ENCODE results near the gene ACOT12. TPM values are rescaled to one million over a fixed set of nuclear protein-coding genes. Genes with fewer than 3 reads are reported as not detected.

Gene ACOT12
- total and polyA plus RNA-seq, 9 of the 15 experiments (the other 6 are each of a cell fraction or from before 2014, with no cell fraction given), result 0.03 TPM; not detected in 8

- TF ChIP-seq BRD9 (IDR thresholded peaks at IDR 0.05; ENCODE audit: low read depth, partially characterized antibody) (no peak), GATAD2A (IDR thresholded peaks at IDR 0.05) (no peak), YY1 (IDR thresholded peaks at IDR 0.05; ENCODE audit: borderline replicate concordance in 1 of 3, control insufficient read depth in 1 of 3, extremely low read depth in 1 of 3, insufficient read depth in 3 of 3, insufficient read length in 1 of 3, insufficient replicate concordance in 2 of 3, low read depth in 1 of 3, low read length in 2 of 3) (peak in 2 of 3 experiments; percentile 54 to 72), ZBTB43 (CRISPR knock-in tag; IDR thresholded peaks at IDR 0.05) (no peak), SNAPC5 (CRISPR knock-in tag; IDR thresholded peaks at IDR 0.05) (no peak), FOXK2 (conservative IDR thresholded peaks at IDR 0.05 in 1 of 2, IDR thresholded peaks at IDR 0.05 in 1 of 2; ENCODE audit: low read depth in 2 of 2) (peak; percentile 88 to 91), ZEB2 (IDR thresholded peaks at IDR 0.05) (no peak), ZNF830 (CRISPR knock-in tag; IDR thresholded peaks at IDR 0.05) (no peak), NCOA6 (IDR thresholded peaks at IDR 0.05) (no peak), RCOR1 (IDR thresholded peaks at IDR 0.05; ENCODE audit: borderline replicate concordance in 1 of 2, low read depth in 2 of 2, low read length in 2 of 2) (peak; percentile 45; a peak in 3 of 4 replicates), PHB2 (IDR thresholded peaks at IDR 0.05; ENCODE audit: low read depth) (no peak), ZNF253 (CRISPR knock-in tag; conservative IDR thresholded peaks at IDR 0.05) (no peak), MITF (IDR thresholded peaks at IDR 0.05) (no peak), PCBP1 (IDR thresholded peaks at IDR 0.05; ENCODE audit: low read depth, low read length, poor library complexity, severe bottlenecking) (no peak), HCFC1 (IDR thresholded peaks at IDR 0.05; ENCODE audit: low read depth, low read length) (peak; percentile 80), ZNF707 (CRISPR knock-in tag; conservative IDR thresholded peaks at IDR 0.05) (no peak)
- TF ChIP-seq, protein P1, sequence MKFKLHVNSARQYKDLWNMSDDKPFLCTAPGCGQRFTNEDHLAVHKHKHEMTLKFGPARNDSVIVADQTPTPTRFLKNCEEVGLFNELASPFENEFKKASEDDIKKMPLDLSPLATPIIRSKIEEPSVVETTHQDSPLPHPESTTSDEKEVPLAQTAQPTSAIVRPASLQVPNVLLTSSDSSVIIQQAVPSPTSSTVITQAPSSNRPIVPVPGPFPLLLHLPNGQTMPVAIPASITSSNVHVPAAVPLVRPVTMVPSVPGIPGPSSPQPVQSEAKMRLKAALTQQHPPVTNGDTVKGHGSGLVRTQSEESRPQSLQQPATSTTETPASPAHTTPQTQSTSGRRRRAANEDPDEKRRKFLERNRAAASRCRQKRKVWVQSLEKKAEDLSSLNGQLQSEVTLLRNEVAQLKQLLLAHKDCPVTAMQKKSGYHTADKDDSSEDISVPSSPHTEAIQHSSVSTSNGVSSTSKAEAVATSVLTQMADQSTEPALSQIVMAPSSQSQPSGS (CRISPR knock-in tag; IDR thresholded peaks at IDR 0.05), result no peak
- TF ChIP-seq, protein P2, sequence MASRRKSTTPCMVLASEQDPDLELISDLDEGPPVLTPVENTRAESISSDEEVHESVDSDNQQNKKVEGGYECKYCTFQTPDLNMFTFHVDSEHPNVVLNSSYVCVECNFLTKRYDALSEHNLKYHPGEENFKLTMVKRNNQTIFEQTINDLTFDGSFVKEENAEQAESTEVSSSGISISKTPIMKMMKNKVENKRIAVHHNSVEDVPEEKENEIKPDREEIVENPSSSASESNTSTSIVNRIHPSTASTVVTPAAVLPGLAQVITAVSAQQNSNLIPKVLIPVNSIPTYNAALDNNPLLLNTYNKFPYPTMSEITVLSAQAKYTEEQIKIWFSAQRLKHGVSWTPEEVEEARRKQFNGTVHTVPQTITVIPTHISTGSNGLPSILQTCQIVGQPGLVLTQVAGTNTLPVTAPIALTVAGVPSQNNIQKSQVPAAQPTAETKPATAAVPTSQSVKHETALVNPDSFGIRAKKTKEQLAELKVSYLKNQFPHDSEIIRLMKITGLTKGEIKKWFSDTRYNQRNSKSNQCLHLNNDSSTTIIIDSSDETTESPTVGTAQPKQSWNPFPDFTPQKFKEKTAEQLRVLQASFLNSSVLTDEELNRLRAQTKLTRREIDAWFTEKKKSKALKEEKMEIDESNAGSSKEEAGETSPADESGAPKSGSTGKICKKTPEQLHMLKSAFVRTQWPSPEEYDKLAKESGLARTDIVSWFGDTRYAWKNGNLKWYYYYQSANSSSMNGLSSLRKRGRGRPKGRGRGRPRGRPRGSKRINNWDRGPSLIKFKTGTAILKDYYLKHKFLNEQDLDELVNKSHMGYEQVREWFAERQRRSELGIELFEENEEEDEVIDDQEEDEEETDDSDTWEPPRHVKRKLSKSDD (conservative IDR thresholded peaks at IDR 0.05; ENCODE audit: low read length), result no peak
Measured at GRCh38 chr5:81301271-81302015, 92.5 kb downstream of the ACOT12 start, which contains the start of gene ZCCHC9 (continued).

Measured in K562 (cell line).